SK-N-SH treated with all-trans-retinoic acid at 6 μM for 48 hours (cell line): ENCODE data around the gene RBM27.

Experiments
- ATAC-seq: fragments of 200-7000 bp; cut with Tn5 transposase; 3 replicates; pipeline ENCODE4 v1.9.1; 2020; ENCODE audit warnings: mild to moderate bottlenecking, moderate library complexity
- ARNTL ChIP-seq: fragments of 450-650 bp; formaldehyde crosslinking; IDR thresholded peaks from 2 replicates; pipeline ENCODE4 v1.5.0; 2020; ENCODE audit warnings: low read depth, mild to moderate bottlenecking, moderate library complexity, borderline replicate concordance
- BACH2 ChIP-seq: fragments of 250-450 bp; sonication (Bioruptor Pico); IDR thresholded peaks from 2 replicates; pipeline ENCODE4 v1.9.0; 2021; ENCODE audit warnings: mild to moderate bottlenecking, borderline replicate concordance
- CSDC2 ChIP-seq: fragments of 250-450 bp; sonication (Bioruptor Pico); IDR thresholded peaks from 2 replicates; pipeline ENCODE4 v1.5.0; 2020; ENCODE audit warnings: mild to moderate bottlenecking, moderate library complexity
- CSRNP3 ChIP-seq: fragments of 250-450 bp; sonication (Bioruptor Pico); IDR thresholded peaks from 2 replicates; pipeline ENCODE4 v1.5.1; 2021; ENCODE audit warnings: mild to moderate bottlenecking, moderate library complexity
- ESRRG ChIP-seq: fragments of 250-450 bp; sonication (Bioruptor Pico); IDR thresholded peaks from 2 replicates; pipeline ENCODE4 v1.6.1; 2021; ENCODE audit warnings: mild to moderate bottlenecking
- GLIS3 ChIP-seq: fragments of 250-450 bp; sonication (Bioruptor Pico); IDR thresholded peaks from 2 replicates; pipeline ENCODE4 v1.5.0; 2020; ENCODE audit warnings: mild to moderate bottlenecking, moderate library complexity
- ISL1 ChIP-seq: fragments of 250-450 bp; sonication (Bioruptor Pico); IDR thresholded peaks from 2 replicates; pipeline ENCODE4 v2.1.2; 2022; ENCODE audit warnings: mild to moderate bottlenecking, moderate library complexity
- OSR1 ChIP-seq: fragments of 250-450 bp; sonication (Bioruptor Pico); IDR thresholded peaks from 2 replicates; pipeline ENCODE4 v1.8.0; 2022; ENCODE audit warnings: moderate library complexity, mild to moderate bottlenecking, inconsistent platforms
- PATZ1 ChIP-seq: fragments of 250-450 bp; sonication (Bioruptor Pico); IDR thresholded peaks from 2 replicates; pipeline ENCODE4 v1.8.0; 2020; ENCODE audit warnings: mild to moderate bottlenecking, moderate library complexity, borderline replicate concordance
- PPARA ChIP-seq: fragments of 250-450 bp; sonication (Bioruptor Pico); IDR thresholded peaks from 2 replicates; pipeline ENCODE4 v1.5.0; 2020; ENCODE audit warnings: mild to moderate bottlenecking, borderline replicate concordance
- SNAI2 ChIP-seq: fragments of 250-450 bp; sonication (Bioruptor Pico); IDR thresholded peaks from 2 replicates; pipeline ENCODE4 v1.5.0; 2020; ENCODE audit warnings: mild to moderate bottlenecking, moderate library complexity
- TCF4 ChIP-seq: fragments of 250-450 bp; sonication (Bioruptor Pico); IDR thresholded peaks from 2 replicates; pipeline ENCODE4 v1.8.0; 2021; ENCODE audit warnings: mild to moderate bottlenecking, moderate library complexity, borderline replicate concordance
- TOX ChIP-seq: fragments of 250-450 bp; sonication (Bioruptor Pico); IDR thresholded peaks from 2 replicates; pipeline ENCODE4 v1.8.0; 2021; ENCODE audit warnings: mild to moderate bottlenecking, moderate library complexity, borderline replicate concordance
- TSHZ2 ChIP-seq: fragments of 250-450 bp; sonication (Bioruptor Pico); IDR thresholded peaks from 2 replicates; pipeline ENCODE4 v1.5.0; 2020; ENCODE audit warnings: mild to moderate bottlenecking, moderate library complexity
- ZC3H10 ChIP-seq: fragments of 250-450 bp; sonication (Bioruptor Pico); IDR thresholded peaks from 2 replicates; pipeline ENCODE4 v1.5.1; 2021; ENCODE audit warnings: mild to moderate bottlenecking, moderate library complexity
- ZFP3 ChIP-seq: fragments of 250-450 bp; sonication (Bioruptor Pico); IDR thresholded peaks from 2 replicates; pipeline ENCODE4 v1.5.0; 2020; ENCODE audit warnings: mild to moderate bottlenecking, moderate library complexity
- ZFP30 ChIP-seq: fragments of 450-650 bp; formaldehyde crosslinking; IDR thresholded peaks from 2 replicates; pipeline ENCODE4 v1.5.0; 2022; ENCODE audit warnings: mild to moderate bottlenecking, moderate library complexity
- ZNF565 ChIP-seq: fragments of 450-650 bp; formaldehyde crosslinking; conservative IDR thresholded peaks from 2 replicates; pipeline ENCODE4 v1.5.0; 2020; ENCODE audit warnings: low read depth, mild to moderate bottlenecking, moderate library complexity
- ZNF70 ChIP-seq: fragments of 450-650 bp; formaldehyde crosslinking; IDR thresholded peaks from 2 replicates; pipeline ENCODE4 v1.5.0; 2020; ENCODE audit warnings: mild to moderate bottlenecking, moderate library complexity
- ZNF8 ChIP-seq: fragments of 450-650 bp; formaldehyde crosslinking; IDR thresholded peaks from 2 replicates; pipeline ENCODE4 v1.5.0; 2020; ENCODE audit warnings: mild to moderate bottlenecking, moderate library complexity
- TF ChIP-seq, protein P1 (sequence below): fragments of 250-450 bp; sonication (Bioruptor Pico); IDR thresholded peaks from 2 replicates; pipeline ENCODE4 v1.5.1; 2020; ENCODE audit warnings: low read depth, mild to moderate bottlenecking, moderate library complexity
- TF ChIP-seq, protein P2 (sequence below): fragments of 250-450 bp; sonication (Bioruptor Pico); IDR thresholded peaks from 2 replicates; pipeline ENCODE4 v1.8.0; 2021; ENCODE audit warnings: low read depth, mild to moderate bottlenecking, moderate library complexity, borderline replicate concordance

RBM27 gene

GRCh38 chr5:146185161-146185560, 18.2 kb upstream of the RBM27 start:
- ATAC-seq = no peak
- no peak for TF ChIP-seq ZFP3 (CRISPR knock-in tag)
- no peak for TF ChIP-seq CSDC2 (CRISPR knock-in tag)
- no peak for TF ChIP-seq SNAI2
- TF ChIP-seq ZNF565 (CRISPR knock-in tag) = no peak
- TF ChIP-seq BACH2 (CRISPR knock-in tag) = no peak
- TF ChIP-seq CSRNP3 (CRISPR knock-in tag) = no peak
- TF ChIP-seq ZFP30 (CRISPR knock-in tag) = no peak
- TF ChIP-seq ARNTL (CRISPR knock-in tag) = no peak
- TF ChIP-seq, protein P1, sequence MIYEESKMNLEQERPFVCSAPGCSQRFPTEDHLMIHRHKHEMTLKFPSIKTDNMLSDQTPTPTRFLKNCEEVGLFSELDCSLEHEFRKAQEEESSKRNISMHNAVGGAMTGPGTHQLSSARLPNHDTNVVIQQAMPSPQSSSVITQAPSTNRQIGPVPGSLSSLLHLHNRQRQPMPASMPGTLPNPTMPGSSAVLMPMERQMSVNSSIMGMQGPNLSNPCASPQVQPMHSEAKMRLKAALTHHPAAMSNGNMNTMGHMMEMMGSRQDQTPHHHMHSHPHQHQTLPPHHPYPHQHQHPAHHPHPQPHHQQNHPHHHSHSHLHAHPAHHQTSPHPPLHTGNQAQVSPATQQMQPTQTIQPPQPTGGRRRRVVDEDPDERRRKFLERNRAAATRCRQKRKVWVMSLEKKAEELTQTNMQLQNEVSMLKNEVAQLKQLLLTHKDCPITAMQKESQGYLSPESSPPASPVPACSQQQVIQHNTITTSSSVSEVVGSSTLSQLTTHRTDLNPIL (CRISPR knock-in tag) = no peak
- TF ChIP-seq ZNF8 = no peak
- TF ChIP-seq TCF4 (CRISPR knock-in tag) = no peak
- TF ChIP-seq ISL1 (CRISPR knock-in tag) = no peak
- TF ChIP-seq ZNF70 (CRISPR knock-in tag) = no peak
- no peak for TF ChIP-seq ESRRG (CRISPR knock-in tag)

DNA sequence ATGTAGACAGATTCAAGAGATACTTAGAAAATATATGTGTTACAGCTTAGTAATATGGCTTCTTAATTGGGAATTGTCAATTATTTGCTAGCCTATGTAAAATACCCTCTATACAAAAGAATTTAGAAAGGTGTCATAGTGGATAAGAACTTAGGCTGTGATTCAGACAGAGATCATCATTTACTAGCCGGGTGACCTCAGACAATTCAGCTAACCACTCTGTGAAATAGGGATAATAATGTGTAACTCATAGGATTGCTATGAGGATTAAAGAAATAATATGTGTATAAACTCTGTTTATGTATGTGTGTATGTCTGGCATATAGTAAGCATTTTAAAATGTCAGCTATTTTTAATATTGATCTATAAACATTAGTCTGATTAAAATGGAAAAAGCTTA, 15.0 kb upstream of the RBM27 start:
- peak; percentile 60 for ATAC-seq
- TF ChIP-seq PATZ1 (CRISPR knock-in tag) (no peak), TOX (CRISPR knock-in tag) (no peak), SNAI2 (no peak), ESRRG (CRISPR knock-in tag) (no peak), CSDC2 (CRISPR knock-in tag) (no peak), BACH2 (CRISPR knock-in tag) (no peak), TSHZ2 (CRISPR knock-in tag) (no peak), TCF4 (CRISPR knock-in tag) (no peak), ZFP3 (CRISPR knock-in tag) (no peak), PPARA (no peak), OSR1 (CRISPR knock-in tag) (no peak), GLIS3 (CRISPR knock-in tag) (no peak), ZC3H10 (CRISPR knock-in tag) (no peak), ZNF8 (no peak)
- TF ChIP-seq, protein P2, sequence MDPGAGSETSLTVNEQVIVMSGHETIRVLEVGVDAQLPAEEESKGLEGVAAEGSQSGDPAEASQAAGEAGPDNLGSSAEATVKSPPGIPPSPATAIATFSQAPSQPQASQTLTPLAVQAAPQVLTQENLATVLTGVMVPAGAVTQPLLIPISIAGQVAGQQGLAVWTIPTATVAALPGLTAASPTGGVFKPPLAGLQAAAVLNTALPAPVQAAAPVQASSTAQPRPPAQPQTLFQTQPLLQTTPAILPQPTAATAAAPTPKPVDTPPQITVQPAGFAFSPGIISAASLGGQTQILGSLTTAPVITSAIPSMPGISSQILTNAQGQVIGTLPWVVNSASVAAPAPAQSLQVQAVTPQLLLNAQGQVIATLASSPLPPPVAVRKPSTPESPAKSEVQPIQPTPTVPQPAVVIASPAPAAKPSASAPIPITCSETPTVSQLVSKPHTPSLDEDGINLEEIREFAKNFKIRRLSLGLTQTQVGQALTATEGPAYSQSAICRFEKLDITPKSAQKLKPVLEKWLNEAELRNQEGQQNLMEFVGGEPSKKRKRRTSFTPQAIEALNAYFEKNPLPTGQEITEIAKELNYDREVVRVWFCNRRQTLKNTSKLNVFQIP (CRISPR knock-in tag) = no peak
- TF ChIP-seq, protein P1 (CRISPR knock-in tag) = no peak
